ENCODE data around the gene PLCZ1. TPM values are rescaled to one million over a fixed set of nuclear protein-coding genes. Genes with fewer than 3 reads are reported as not detected.
A peak's percentile ranks its signal among the peaks of the same experiment; 100 is the strongest.

The PLCZ1 gene
- total and polyA plus RNA-seq, 2 donors (not counting 1 experiment from before 2014, with no cell fraction given), result not detected

GRCh38 chr12:18716236-18716635 lies 21.6 kb downstream of the PLCZ1 start:
- Histone ChIP-seq H4K20me1 (ENCODE audit: control insufficient read depth, extremely low read depth, insufficient read depth, low read length) (no peaks in the 10 kb centered on the region), H3K4me3 (replicated peaks in 1 of 4; ENCODE audit: control extremely low read depth in 1 of 4, insufficient read depth in 1 of 4, low read depth in 3 of 4, low read length in 4 of 4) (no peak overlapping the region), H3K9ac (ENCODE audit: insufficient read depth, low read length) (no peak overlapping the region), H3K4me1 (ENCODE audit: control insufficient read depth, extremely low read depth, insufficient read depth, low read length) (no peaks in the 10 kb centered on the region), H3K4me2 (ENCODE audit: extremely low read depth, insufficient read depth, low read length) (no peak overlapping the region), H3K79me2 (ENCODE audit: control insufficient read depth, insufficient read depth, low read length) (no peaks in the 10 kb centered on the region), H2AFZ (ENCODE audit: low read length) (no peak overlapping the region), H3K27me3 (ENCODE audit: control insufficient read depth, insufficient read depth, low read length) (no peaks in the 10 kb centered on the region), H3K27ac (ENCODE audit: insufficient read depth, low read length) (no peak overlapping the region), H3K9me3 (ENCODE audit: control insufficient read depth, insufficient read depth, low read depth, low read length) (no peaks in the 10 kb centered on the region), H3K36me3 (ENCODE audit: control insufficient read depth, insufficient read depth, low read length) (no peaks in the 10 kb centered on the region)
- no peak for TF ChIP-seq EZH2 (IDR thresholded peaks at IDR 0.05; ENCODE audit: low read length, missing control alignments)
- TF ChIP-seq CTCF (conservative IDR thresholded peaks at IDR 0.05 in 1 of 2, IDR thresholded peaks at IDR 0.05 in 1 of 2; ENCODE audit: low read depth in 1 of 2, low read length in 2 of 2), result no peak
- no peak for DNase-seq (ENCODE audit: low read depth in 2 of 2)

GRCh38 chr12:18706798-18707197 lies 31.0 kb downstream of the PLCZ1 start:
- H3K4me1 ChIP-seq (ENCODE audit: control insufficient read depth, extremely low read depth, insufficient read depth, low read length), result no peaks in the 10 kb centered on the region
- no peak overlapping the region for H3K4me2 ChIP-seq (ENCODE audit: extremely low read depth, insufficient read depth, low read length)
- no peak overlapping the region for H3K9ac ChIP-seq (ENCODE audit: insufficient read depth, low read length)
- no peak overlapping the region for H3K4me3 ChIP-seq (replicated peaks in 1 of 4; ENCODE audit: control extremely low read depth in 1 of 4, insufficient read depth in 1 of 4, low read depth in 3 of 4, low read length in 4 of 4)
- no peaks in the 10 kb centered on the region for H4K20me1 ChIP-seq (ENCODE audit: control insufficient read depth, extremely low read depth, insufficient read depth, low read length)
- no peak overlapping the region for H2AFZ ChIP-seq (ENCODE audit: low read length)
- H3K79me2 ChIP-seq (ENCODE audit: control insufficient read depth, insufficient read depth, low read length), result no peaks in the 10 kb centered on the region
- H3K9me3 ChIP-seq (ENCODE audit: control insufficient read depth, insufficient read depth, low read depth, low read length), result no peaks in the 10 kb centered on the region
- peak; percentile 15 to 30 for DNase-seq (ENCODE audit: low read depth in 2 of 2)
- no peaks in the 10 kb centered on the region for H3K27me3 ChIP-seq (ENCODE audit: control insufficient read depth, insufficient read depth, low read length)
- H3K27ac ChIP-seq (ENCODE audit: insufficient read depth, low read length), result no peak overlapping the region
- no peaks in the 10 kb centered on the region for H3K36me3 ChIP-seq (ENCODE audit: control insufficient read depth, insufficient read depth, low read length)
- TF ChIP-seq EZH2 (IDR thresholded peaks at IDR 0.05; ENCODE audit: low read length, missing control alignments), result no peak
- no peak for TF ChIP-seq CTCF (conservative IDR thresholded peaks at IDR 0.05 in 1 of 2, IDR thresholded peaks at IDR 0.05 in 1 of 2; ENCODE audit: low read depth in 1 of 2, low read length in 2 of 2)

- Histone ChIP-seq H2AFZ (ENCODE audit: low read length) (no peak overlapping the region), H3K9me3 (ENCODE audit: control insufficient read depth, insufficient read depth, low read depth, low read length) (no peaks in the 10 kb centered on the region), H3K27me3 (ENCODE audit: control insufficient read depth, insufficient read depth, low read length) (no peaks in the 10 kb centered on the region), H3K79me2 (ENCODE audit: control insufficient read depth, insufficient read depth, low read length) (no peaks in the 10 kb centered on the region), H3K4me1 (ENCODE audit: control insufficient read depth, extremely low read depth, insufficient read depth, low read length) (no peaks in the 10 kb centered on the region), H3K9ac (ENCODE audit: insufficient read depth, low read length) (no peak overlapping the region), H3K36me3 (ENCODE audit: control insufficient read depth, insufficient read depth, low read length) (no peaks in the 10 kb centered on the region), H3K4me2 (ENCODE audit: extremely low read depth, insufficient read depth, low read length) (no peak overlapping the region), H4K20me1 (ENCODE audit: control insufficient read depth, extremely low read depth, insufficient read depth, low read length) (no peaks in the 10 kb centered on the region), H3K27ac (ENCODE audit: insufficient read depth, low read length) (no peak overlapping the region), H3K4me3 (replicated peaks in 1 of 4; ENCODE audit: control extremely low read depth in 1 of 4, insufficient read depth in 1 of 4, low read depth in 3 of 4, low read length in 4 of 4) (no peak overlapping the region)
- no peak for TF ChIP-seq CTCF (conservative IDR thresholded peaks at IDR 0.05 in 1 of 2, IDR thresholded peaks at IDR 0.05 in 1 of 2; ENCODE audit: low read depth in 1 of 2, low read length in 2 of 2)
- TF ChIP-seq EZH2 (IDR thresholded peaks at IDR 0.05; ENCODE audit: low read length, missing control alignments), result no peak
- DNase-seq (ENCODE audit: low read depth in 2 of 2), result peak in 1 of 2 donors; percentile 23
Measured at GRCh38 chr12:18703911-18704310, 33.9 kb downstream of the PLCZ1 start.

Data from fibroblast of lung (primary cell).